SKM-1 treated with dmso at 0.1 percent for 144 hours (cell line): Measurements from ENCODE around the gene STARD13.

Source experiments
- DNase-seq: peaks from one replicate; lab custom pipeline; 2025; ENCODE audit not compliant: unreplicated experiment; lab: John Stamatoyannopoulos, UW

STARD13 gene

GRCh38 chr13:33308863-33309262 is 23.3 kb upstream of the STARD13 start:
- no peak for DNase-seq

GRCh38 chr13:33307843-33308242 is 22.3 kb upstream of the STARD13 start:
- no peak for DNase-seq

GRCh38 chr13:33303855-33304597 is 18.5 kb upstream of the STARD13 start:
- no peak for DNase-seq

- DNase-seq, result no peak
These were observed 14.1 kb upstream of the STARD13 start for GRCh38 chr13:33299626-33300025.

- no peak for DNase-seq
These were observed 11.4 kb upstream of the STARD13 start for GRCh38 chr13:33296793-33297425.

- no peak for DNase-seq
These were observed 7.2 kb upstream of the STARD13 start for GRCh38 chr13:33292712-33293111.

- DNase-seq, result no peak
These were observed 4.9 kb upstream of the STARD13 start for GRCh38 chr13:33290421-33290965.

GRCh38 chr13:33289966-33290365 is 4.4 kb upstream of the STARD13 start:
- DNase-seq, result no peak

GRCh38 chr13:33287142-33287882 is 1.8 kb upstream of the STARD13 start:
- DNase-seq, result no peak

- DNase-seq, result no peak
These were observed 573 bp upstream of the STARD13 start for GRCh38 chr13:33286128-33286527.

GRCh38 chr13:33284916-33285315 is 639 bp downstream of the STARD13 start:
- DNase-seq, result no peak

- no peak for DNase-seq
These were observed 1.5 kb downstream of the STARD13 start for GRCh38 chr13:33284031-33284430.

- DNase-seq, result no peak
These were observed 2.2 kb downstream of the STARD13 start for GRCh38 chr13:33283195-33283911.

- DNase-seq, result no peak
These were observed 3.5 kb downstream of the STARD13 start for GRCh38 chr13:33281951-33282595.

- no peak for DNase-seq
These were observed 4.6 kb downstream of the STARD13 start for GRCh38 chr13:33280923-33281322.

GRCh38 chr13:33280279-33280905 is 5.2 kb downstream of the STARD13 start:
- no peak for DNase-seq

- no peak for DNase-seq
These were observed 5.9 kb downstream of the STARD13 start for GRCh38 chr13:33279414-33280278.

- no peak for DNase-seq
These were observed 6.6 kb downstream of the STARD13 start for GRCh38 chr13:33278913-33279312.

- DNase-seq, result no peak
These were observed 7.6 kb downstream of the STARD13 start for GRCh38 chr13:33277946-33278345.
